ENCODE results near the gene FPR1.
"Not testable (repeated sequence)": the region's sequence is repeated elsewhere in the genome, so short reads cannot be mapped to it uniquely, and the experiment has no call there.

The FPR1 gene

GRCh38 chr19:51777570-51778462 is 26.1 kb upstream of the FPR1 start:
- DNase-seq, result no peak

- DNase-seq, result not testable (repeated sequence)
Observed at GRCh38 chr19:51776561-51776960, 24.9 kb upstream of the FPR1 start.

GRCh38 chr19:51772977-51773376 is 21.3 kb upstream of the FPR1 start:
- no peak for DNase-seq

GRCh38 chr19:51771376-51772130 is 19.9 kb upstream of the FPR1 start:
- no peak for DNase-seq

GRCh38 chr19:51766461-51766860 is 14.8 kb upstream of the FPR1 start:
- DNase-seq, result no peak

- DNase-seq, result no peak
Observed at GRCh38 chr19:51765086-51765485, 13.4 kb upstream of the FPR1 start.

- no peak for DNase-seq
Observed at GRCh38 chr19:51761696-51762095, 10.0 kb upstream of the FPR1 start.

GRCh38 chr19:51760697-51761356 is 9.1 kb upstream of the FPR1 start, which contains the start of gene FPR2:
Gene FPR2, plus strand, starts transcription at chr19:51761180. Its CDS starts 7,479 bp downstream, at chr19:51768659.
- no peak for DNase-seq

- DNase-seq, result no peak
Observed at GRCh38 chr19:51755571-51755970, 3.9 kb upstream of the FPR1 start.

GRCh38 chr19:51754770-51755169 is 3.1 kb upstream of the FPR1 start:
- no peak for DNase-seq

- no peak for DNase-seq
Observed at GRCh38 chr19:51754109-51754508, 2.4 kb upstream of the FPR1 start.

- no peak for DNase-seq
Observed at GRCh38 chr19:51750400-51751094, 1.1 kb downstream of the FPR1 start.

- DNase-seq, result no peak
Observed at GRCh38 chr19:51749979-51750378, 1.7 kb downstream of the FPR1 start.

- DNase-seq, result no peak
Observed at GRCh38 chr19:51746731-51747130, 4.9 kb downstream of the FPR1 start.

- no peak for DNase-seq
Observed at GRCh38 chr19:51743405-51743804, 8.3 kb downstream of the FPR1 start.

- DNase-seq, result no peak
Observed at GRCh38 chr19:51742789-51743188, 8.9 kb downstream of the FPR1 start.

GRCh38 chr19:51740356-51740755 is 11.3 kb downstream of the FPR1 start:
- DNase-seq, result no peak

- DNase-seq, result no peak
Observed at GRCh38 chr19:51739466-51740213, 12.0 kb downstream of the FPR1 start.

GRCh38 chr19:51738523-51738922 is 13.2 kb downstream of the FPR1 start:
- DNase-seq, result not testable (repeated sequence)

GRCh38 chr19:51737924-51738323 is 13.8 kb downstream of the FPR1 start:
- no peak for DNase-seq

- no peak for DNase-seq
Observed at GRCh38 chr19:51737389-51737788, 14.3 kb downstream of the FPR1 start.

All from activated effector memory CD4-positive, alpha-beta T cell treated with Interleukin-2 at 50 U/mL for 16 hours (primary cell).